ENCODE results near the gene MTA3. TPM values are rescaled to one million over a fixed set of nuclear protein-coding genes. Genes with fewer than 3 reads are reported as not detected.

Gene MTA3
- total and polyA plus RNA-seq, 2 donors (not counting 1 experiment from before 2014, with no cell fraction given), result 31.0 to 47.7 TPM

- H3K4me2 ChIP-seq (ENCODE audit: extremely low read depth, insufficient read depth, low read length), result no peak overlapping the region
- H3K27ac ChIP-seq (ENCODE audit: insufficient read depth, low read length), result no peak overlapping the region
- no peak overlapping the region for H3K4me3 ChIP-seq (replicated peaks in 1 of 4; ENCODE audit: control extremely low read depth in 1 of 4, insufficient read depth in 1 of 4, low read depth in 3 of 4, low read length in 4 of 4)
- no peak for TF ChIP-seq CTCF (conservative IDR thresholded peaks at IDR 0.05 in 1 of 2, IDR thresholded peaks at IDR 0.05 in 1 of 2; ENCODE audit: low read depth in 1 of 2, low read length in 2 of 2)
- no peak for TF ChIP-seq EZH2 (IDR thresholded peaks at IDR 0.05; ENCODE audit: low read length, missing control alignments)
- H4K20me1 ChIP-seq (ENCODE audit: control insufficient read depth, extremely low read depth, insufficient read depth, low read length), result no peaks in the 10 kb centered on the region
- no peaks in the 10 kb centered on the region for H3K36me3 ChIP-seq (ENCODE audit: control insufficient read depth, insufficient read depth, low read length)
- no peak overlapping the region for H3K9ac ChIP-seq (ENCODE audit: insufficient read depth, low read length)
- H3K79me2 ChIP-seq (ENCODE audit: control insufficient read depth, insufficient read depth, low read length), result no peaks in the 10 kb centered on the region
- no peaks in the 10 kb centered on the region for H3K27me3 ChIP-seq (ENCODE audit: control insufficient read depth, insufficient read depth, low read length)
- no peak for DNase-seq (ENCODE audit: low read depth in 2 of 2)
- no peaks in the 10 kb centered on the region for H3K9me3 ChIP-seq (ENCODE audit: control insufficient read depth, insufficient read depth, low read depth, low read length)
- no peak overlapping the region for H2AFZ ChIP-seq (ENCODE audit: low read length)
- no peaks in the 10 kb centered on the region for H3K4me1 ChIP-seq (ENCODE audit: control insufficient read depth, extremely low read depth, insufficient read depth, low read length)
Observed at GRCh38 chr2:42783511-42783910, 215.1 kb downstream of the MTA3 start.

DNA sequence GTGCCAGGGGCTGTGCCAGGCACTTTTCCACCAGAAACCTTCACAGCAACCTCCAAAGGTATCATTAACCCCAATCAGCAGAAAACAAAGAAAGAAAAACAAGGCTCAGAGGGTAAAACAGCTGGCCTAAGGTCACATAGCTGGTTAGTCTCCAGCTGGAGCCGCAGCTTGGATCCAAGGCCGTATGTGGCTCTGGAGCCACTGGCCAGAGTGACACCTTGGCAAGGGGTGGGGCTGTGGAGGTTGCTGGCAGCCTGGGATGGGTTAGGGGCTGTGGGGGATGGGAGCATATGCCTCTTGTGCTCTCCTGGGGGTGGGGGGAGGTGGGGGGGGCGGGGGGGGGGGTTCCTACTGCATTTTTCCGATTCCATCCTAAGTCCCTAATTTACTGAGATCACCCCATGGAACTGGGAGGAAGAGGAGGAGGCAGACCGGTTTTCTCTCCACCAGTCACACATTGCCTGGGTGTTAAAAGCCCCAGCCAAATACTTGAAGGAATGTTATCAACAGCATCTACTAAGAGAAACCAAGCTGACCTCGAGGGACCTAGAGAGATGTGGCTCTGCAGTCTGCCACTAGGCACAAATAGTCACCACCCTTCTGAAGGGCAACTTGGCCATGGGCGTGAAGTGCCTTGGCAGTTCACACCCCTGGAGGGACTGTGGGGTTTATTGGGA lies 215.9 kb downstream of the MTA3 start:
- H4K20me1 ChIP-seq (ENCODE audit: control insufficient read depth, extremely low read depth, insufficient read depth, low read length), result no peaks in the 10 kb centered on the region
- no peak overlapping the region for H2AFZ ChIP-seq (ENCODE audit: low read length)
- no peaks in the 10 kb centered on the region for H3K4me1 ChIP-seq (ENCODE audit: control insufficient read depth, extremely low read depth, insufficient read depth, low read length)
- no peaks in the 10 kb centered on the region for H3K9me3 ChIP-seq (ENCODE audit: control insufficient read depth, insufficient read depth, low read depth, low read length)
- H3K36me3 ChIP-seq (ENCODE audit: control insufficient read depth, insufficient read depth, low read length), result no peaks in the 10 kb centered on the region
- TF ChIP-seq EZH2 (IDR thresholded peaks at IDR 0.05; ENCODE audit: low read length, missing control alignments) (no peak), CTCF (conservative IDR thresholded peaks at IDR 0.05 in 1 of 2, IDR thresholded peaks at IDR 0.05 in 1 of 2; ENCODE audit: low read depth in 1 of 2, low read length in 2 of 2) (no peak)
- no peak overlapping the region for H3K4me2 ChIP-seq (ENCODE audit: extremely low read depth, insufficient read depth, low read length)
- no peaks in the 10 kb centered on the region for H3K79me2 ChIP-seq (ENCODE audit: control insufficient read depth, insufficient read depth, low read length)
- no peak overlapping the region for H3K4me3 ChIP-seq (replicated peaks in 1 of 4; ENCODE audit: control extremely low read depth in 1 of 4, insufficient read depth in 1 of 4, low read depth in 3 of 4, low read length in 4 of 4)
- H3K9ac ChIP-seq (ENCODE audit: insufficient read depth, low read length), result no peak overlapping the region
- H3K27me3 ChIP-seq (ENCODE audit: control insufficient read depth, insufficient read depth, low read length), result no peaks in the 10 kb centered on the region
- H3K27ac ChIP-seq (ENCODE audit: insufficient read depth, low read length), result no peak overlapping the region
- DNase-seq (ENCODE audit: low read depth in 2 of 2), result no peak

GRCh38 chr2:42786561-42787345 lies 218.3 kb downstream of the MTA3 start:
- H3K9ac ChIP-seq (ENCODE audit: insufficient read depth, low read length), result no peak overlapping the region

More at GRCh38 chr2:42786561-42787345, 218.3 kb downstream of the MTA3 start:
- no peaks in the 10 kb centered on the region for H3K4me1 ChIP-seq (ENCODE audit: control insufficient read depth, extremely low read depth, insufficient read depth, low read length)
- H3K27me3 ChIP-seq (ENCODE audit: control insufficient read depth, insufficient read depth, low read length), result peaks cover 3% of the 10 kb centered on the region
- no peaks in the 10 kb centered on the region for H3K36me3 ChIP-seq (ENCODE audit: control insufficient read depth, insufficient read depth, low read length)
- H3K4me2 ChIP-seq (ENCODE audit: extremely low read depth, insufficient read depth, low read length), result no peak overlapping the region
- no peak overlapping the region for H3K27ac ChIP-seq (ENCODE audit: insufficient read depth, low read length)
- TF ChIP-seq CTCF (conservative IDR thresholded peaks at IDR 0.05 in 1 of 2, IDR thresholded peaks at IDR 0.05 in 1 of 2; ENCODE audit: low read depth in 1 of 2, low read length in 2 of 2) (no peak), EZH2 (IDR thresholded peaks at IDR 0.05; ENCODE audit: low read length, missing control alignments) (no peak)
- DNase-seq (ENCODE audit: low read depth in 2 of 2), result no peak
- no peaks in the 10 kb centered on the region for H4K20me1 ChIP-seq (ENCODE audit: control insufficient read depth, extremely low read depth, insufficient read depth, low read length)
- H3K9me3 ChIP-seq (ENCODE audit: control insufficient read depth, insufficient read depth, low read depth, low read length), result no peaks in the 10 kb centered on the region
- H3K79me2 ChIP-seq (ENCODE audit: control insufficient read depth, insufficient read depth, low read length), result no peaks in the 10 kb centered on the region
- no peak overlapping the region for H2AFZ ChIP-seq (ENCODE audit: low read length)
- no peak overlapping the region for H3K4me3 ChIP-seq (replicated peaks in 1 of 4; ENCODE audit: control extremely low read depth in 1 of 4, insufficient read depth in 1 of 4, low read depth in 3 of 4, low read length in 4 of 4)

Data from fibroblast of lung (primary cell).